OCI-LY1 (cell line): Measurements from ENCODE around the gene TPRG1.

Source experiments
- H2AFZ ChIP-seq: fragments of 200-600 bp; sonication (generic), shearing (Covaris generic); 2 replicates; pipeline ENCODE4 v1.6.0; 2014; ENCODE audit warnings: antibody characterized with exemption, mild to moderate bottlenecking, low read length
- H3F3A ChIP-seq: fragments of 200-600 bp; sonication (generic), shearing (Covaris generic); 2 replicates; pipeline ENCODE4 v1.6.0; 2014; ENCODE audit warnings: mild to moderate bottlenecking, antibody characterized with exemption, low read length, moderate library complexity; ENCODE audit not compliant: insufficient read depth
- H3K27ac ChIP-seq: fragments of 200-600 bp; sonication (generic); 2 replicates; pipeline ENCODE4 v1.5.1; 2014; ENCODE audit warnings: low read length, mixed run types, mild to moderate bottlenecking, low read depth; ENCODE audit not compliant: poor library complexity, severe bottlenecking
- H3K27me3 ChIP-seq: fragments of 200-600 bp; sonication (generic); 2 replicates; pipeline ENCODE4 v1.6.0; 2014; ENCODE audit warnings: antibody characterized with exemption, mild to moderate bottlenecking, low read length, moderate library complexity; ENCODE audit not compliant: insufficient read depth
- H3K36me3 ChIP-seq: fragments of 200-600 bp; sonication (generic); 2 replicates; pipeline ENCODE4 v1.6.1; 2014; ENCODE audit warnings: mild to moderate bottlenecking, antibody characterized with exemption, low read length, moderate library complexity, mixed read lengths; ENCODE audit not compliant: insufficient read depth
- H3K4me1 ChIP-seq: fragments of 200-600 bp; sonication (generic); 2 replicates; pipeline ENCODE4 v1.5.1; 2014; ENCODE audit warnings: mild to moderate bottlenecking, low read length, moderate library complexity; ENCODE audit not compliant: insufficient read depth, severe bottlenecking
- H3K4me2 ChIP-seq: fragments of 200-600 bp; sonication (generic), shearing (Covaris generic); 2 replicates; pipeline ENCODE4 v1.6.1; 2014; ENCODE audit warnings: low read length
- H3K4me3 ChIP-seq: fragments of 200-600 bp; sonication (generic); 2 replicates; pipeline ENCODE4 v1.5.1; 2014; ENCODE audit warnings: low read length, low read depth, mild to moderate bottlenecking, mixed read lengths; ENCODE audit not compliant: poor library complexity, severe bottlenecking
- H3K79me2 ChIP-seq: fragments of 200-600 bp; shearing (Covaris generic); 2 replicates; pipeline ENCODE4 v1.6.1; 2016; ENCODE audit warnings: mixed run types, low read length, mixed read lengths; ENCODE audit not compliant: insufficient read depth
- H3K9ac ChIP-seq: fragments of 200-600 bp; sonication (generic), shearing (Covaris generic); 2 replicates; pipeline ENCODE4 v1.6.1; 2014; ENCODE audit warnings: mild to moderate bottlenecking, low read length, mixed read lengths
- H3K9me2 ChIP-seq: fragments of 200-600 bp; sonication (generic), shearing (Covaris generic); 2 replicates; pipeline ENCODE4 v1.6.1; 2014; ENCODE audit warnings: low read depth, mild to moderate bottlenecking, low read length, mixed read lengths
- H3K9me3 ChIP-seq: fragments of 200-600 bp; shearing (Covaris generic); 2 replicates; pipeline ENCODE4 v1.6.1; 2014; ENCODE audit warnings: low read length, mixed read lengths
- H4K20me1 ChIP-seq: fragments of 200-600 bp; sonication (generic), shearing (Covaris generic); 2 replicates; pipeline ENCODE4 v1.6.0; 2016; ENCODE audit warnings: mild to moderate bottlenecking, low read length; ENCODE audit not compliant: insufficient read depth
- CTCF ChIP-seq: fragments of 200-600 bp; sonication (generic), shearing (Covaris generic); IDR thresholded peaks from 2 replicates; pipeline ENCODE4 v1.5.1; 2017; ENCODE audit warnings: mild to moderate bottlenecking, antibody characterized with exemption, low read length, moderate library complexity, mixed read lengths
- EZH2 ChIP-seq: fragments of 200-600 bp; sonication (generic), shearing (Covaris generic); IDR thresholded peaks from 2 replicates; pipeline ENCODE4 v1.8.0; 2017; ENCODE audit warnings: borderline replicate concordance, mixed run types, mild to moderate bottlenecking, antibody characterized with exemption, low read length, moderate library complexity, mixed read lengths

Gene TPRG1

GRCh38 chr3:189171707-189172106, at the start of gene TPRG1:
Gene TPRG1 (plus strand): TSS chr3:189171971. CDS start chr3:189207385, 35,414 bp downstream.
- H3K4me1 ChIP-seq = no peaks in the 10 kb centered on the region
- no peak within 1 kb of the TSS for H3K4me2 ChIP-seq
- peaks cover 5% of the 10 kb centered on the region; the same call in 1 of the 2 replicates for H3K27me3 ChIP-seq
- TF ChIP-seq CTCF (no peak), EZH2 (no peak)
- no peaks in the 10 kb centered on the region for H4K20me1 ChIP-seq
- H3K9me2 ChIP-seq = no peaks in the 10 kb centered on the region
- no peak within 1 kb of the TSS for H3K4me3 ChIP-seq
- H3F3A ChIP-seq = no peaks in the 10 kb centered on the region
- H3K79me2 ChIP-seq = no peaks in the 10 kb centered on the region
- no peaks in the 10 kb centered on the region for H3K9me3 ChIP-seq
- H3K27ac ChIP-seq = no peak within 1 kb of the TSS
- H2AFZ ChIP-seq = no peak within 1 kb of the TSS
- H3K9ac ChIP-seq = no peak within 1 kb of the TSS
- no peaks in the 10 kb centered on the region for H3K36me3 ChIP-seq

- Histone ChIP-seq H3F3A (no peaks in the 10 kb centered on the region), H3K27me3 (no peaks in the 10 kb centered on the region), H3K4me1 (no peaks in the 10 kb centered on the region), H3K27ac (no peak overlapping the region), H2AFZ (no peak overlapping the region), H3K9me3 (peaks cover 8% of the 10 kb centered on the region; the same call in 1 of the 2 replicates), H3K4me3 (no peak overlapping the region), H3K36me3 (no peaks in the 10 kb centered on the region), H4K20me1 (no peaks in the 10 kb centered on the region), H3K79me2 (no peaks in the 10 kb centered on the region), H3K9ac (no peak overlapping the region), H3K4me2 (no peak overlapping the region), H3K9me2 (no peaks in the 10 kb centered on the region)
- TF ChIP-seq CTCF (no peak), EZH2 (no peak)
Observed at GRCh38 chr3:189122110-189122509, 49.7 kb upstream of the TPRG1 start.

- TF ChIP-seq CTCF (no peak), EZH2 (no peak)
- H3F3A ChIP-seq = no peaks in the 10 kb centered on the region
- no peak overlapping the region for H3K4me2 ChIP-seq
- H4K20me1 ChIP-seq = no peaks in the 10 kb centered on the region
- H3K27ac ChIP-seq = no peak overlapping the region
- no peaks in the 10 kb centered on the region for H3K9me2 ChIP-seq
- no peak overlapping the region for H2AFZ ChIP-seq
- H3K4me3 ChIP-seq = no peak overlapping the region
- H3K4me1 ChIP-seq = no peaks in the 10 kb centered on the region
- H3K9ac ChIP-seq = no peak overlapping the region
- peaks cover 8% of the 10 kb centered on the region; the same call in 1 of the 2 replicates for H3K9me3 ChIP-seq
- H3K36me3 ChIP-seq = no peaks in the 10 kb centered on the region
- no peaks in the 10 kb centered on the region for H3K79me2 ChIP-seq
- H3K27me3 ChIP-seq = no peaks in the 10 kb centered on the region
Observed at GRCh38 chr3:189122526-189123205, 49.1 kb upstream of the TPRG1 start.
